ENCODE results near the gene SPACA6. TPM values are rescaled to one million over a fixed set of nuclear protein-coding genes. Genes with fewer than 3 reads are reported as not detected.
"Not testable (repeated sequence)": the region's sequence is repeated elsewhere in the genome, so short reads cannot be mapped to it uniquely, and the experiment has no call there.

SPACA6 gene, protein sequence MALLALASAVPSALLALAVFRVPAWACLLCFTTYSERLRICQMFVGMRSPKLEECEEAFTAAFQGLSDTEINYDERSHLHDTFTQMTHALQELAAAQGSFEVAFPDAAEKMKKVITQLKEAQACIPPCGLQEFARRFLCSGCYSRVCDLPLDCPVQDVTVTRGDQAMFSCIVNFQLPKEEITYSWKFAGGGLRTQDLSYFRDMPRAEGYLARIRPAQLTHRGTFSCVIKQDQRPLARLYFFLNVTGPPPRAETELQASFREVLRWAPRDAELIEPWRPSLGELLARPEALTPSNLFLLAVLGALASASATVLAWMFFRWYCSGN
- total RNA-seq (10 to 100 TPM; 30.3 to 93.2 (median 50.3) TPM), polyA plus RNA-seq (10 to 100 TPM in 1 of 2 donors, 1 to 10 TPM in 1; 6.4 to 27.4 TPM)
- long read RNA-seq, donor 1, partial matches to known transcripts, result 9 of 29 reads
- long read RNA-seq, donor 1, other reads (novel, unspliced or antisense), result 18 of 29 reads
- long read RNA-seq, donor 2, partial matches to known transcripts, result 0 of 1 reads
- long read RNA-seq, donor 2, other reads (novel, unspliced or antisense), result 0 of 1 reads
- long read RNA-seq, donor 3, partial matches to known transcripts, result 8 of 24 reads
- long read RNA-seq, donor 3, other reads (novel, unspliced or antisense), result 13 of 24 reads

DNA sequence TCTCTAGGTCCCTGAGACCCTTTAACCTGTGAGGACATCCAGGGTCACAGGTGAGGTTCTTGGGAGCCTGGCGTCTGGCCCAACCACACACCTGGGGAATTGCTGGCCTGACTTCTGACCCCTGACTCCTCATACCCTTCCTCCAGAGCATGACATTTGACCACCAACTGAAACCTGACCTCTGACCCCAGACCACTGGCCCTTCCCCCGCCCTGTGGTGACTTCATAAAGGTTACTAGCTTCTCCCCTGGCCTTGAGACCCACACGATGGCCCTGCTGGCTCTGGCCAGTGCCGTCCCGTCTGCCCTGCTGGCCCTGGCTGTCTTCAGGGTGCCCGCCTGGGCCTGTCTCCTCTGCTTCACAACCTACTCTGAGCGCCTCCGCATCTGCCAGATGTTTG, at the start of gene SPACA6:
Gene SPACA6, plus strand, starts transcription at position 71 of the 400 bp plus-strand sequence. Its CDS starts 197 bp downstream, at position 268.
- Histone ChIP-seq H3K9me3 (no peaks in the 10 kb centered on the region), H3K4me3 (peak within 1 kb of the TSS; percentile 95), H3K36me3 (no peaks in the 10 kb centered on the region), H3K4me1 (ENCODE audit: insufficient read depth) (peaks cover 4% of the 10 kb centered on the region), H3K27me3 (no peaks in the 10 kb centered on the region), H3K27ac (peak within 1 kb of the TSS; percentile 99)
- intact Hi-C loops (cut with DNase I), result no loop called here
- peak in 2 of 5 donors; percentile 50 to 57 for DNase-seq
- 62 to 72% (median 69%) methylated on average over 8 of the region's 8 CpGs for WGBS, 3 donors
- no peak for TF ChIP-seq POLR2A (IDR thresholded peaks at IDR 0.05)

DNA sequence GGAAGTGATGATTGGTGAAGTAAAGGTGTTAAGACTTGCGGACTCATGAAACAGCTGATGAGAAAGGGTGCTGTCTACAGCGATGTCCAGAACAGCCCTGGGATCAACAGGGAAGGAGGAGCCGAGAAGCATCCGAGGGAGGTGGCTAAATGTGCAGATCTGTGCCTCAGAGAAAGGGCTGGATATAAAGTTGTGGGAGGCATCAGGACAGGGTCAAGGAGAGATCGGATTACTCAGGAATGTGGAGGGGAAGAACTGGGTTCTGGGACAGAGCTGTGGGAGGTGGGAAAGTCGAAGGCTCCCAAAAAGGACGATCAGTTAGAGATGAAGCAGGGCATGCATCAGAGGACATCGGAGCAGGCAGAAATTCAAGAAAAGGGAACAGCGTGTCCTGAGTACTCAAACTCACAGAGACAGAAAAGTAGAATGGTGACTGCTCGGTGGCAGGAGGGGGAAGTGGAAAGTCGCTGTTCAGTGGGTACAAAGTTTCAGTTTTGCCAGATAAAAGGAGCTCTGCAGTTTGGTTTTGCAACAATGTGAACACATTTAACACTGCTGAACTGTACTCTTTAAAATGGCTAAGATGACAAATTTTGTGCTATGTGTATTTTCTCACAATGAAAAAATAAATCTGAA, 48.4 kb upstream of the SPACA6 start:
- intact Hi-C loops (cut with DNase I), result no loop called here
- no peaks in the 10 kb centered on the region for H3K27me3 ChIP-seq
- TF ChIP-seq POLR2A (IDR thresholded peaks at IDR 0.05), result no peak
- TF ChIP-seq, protein P1, sequence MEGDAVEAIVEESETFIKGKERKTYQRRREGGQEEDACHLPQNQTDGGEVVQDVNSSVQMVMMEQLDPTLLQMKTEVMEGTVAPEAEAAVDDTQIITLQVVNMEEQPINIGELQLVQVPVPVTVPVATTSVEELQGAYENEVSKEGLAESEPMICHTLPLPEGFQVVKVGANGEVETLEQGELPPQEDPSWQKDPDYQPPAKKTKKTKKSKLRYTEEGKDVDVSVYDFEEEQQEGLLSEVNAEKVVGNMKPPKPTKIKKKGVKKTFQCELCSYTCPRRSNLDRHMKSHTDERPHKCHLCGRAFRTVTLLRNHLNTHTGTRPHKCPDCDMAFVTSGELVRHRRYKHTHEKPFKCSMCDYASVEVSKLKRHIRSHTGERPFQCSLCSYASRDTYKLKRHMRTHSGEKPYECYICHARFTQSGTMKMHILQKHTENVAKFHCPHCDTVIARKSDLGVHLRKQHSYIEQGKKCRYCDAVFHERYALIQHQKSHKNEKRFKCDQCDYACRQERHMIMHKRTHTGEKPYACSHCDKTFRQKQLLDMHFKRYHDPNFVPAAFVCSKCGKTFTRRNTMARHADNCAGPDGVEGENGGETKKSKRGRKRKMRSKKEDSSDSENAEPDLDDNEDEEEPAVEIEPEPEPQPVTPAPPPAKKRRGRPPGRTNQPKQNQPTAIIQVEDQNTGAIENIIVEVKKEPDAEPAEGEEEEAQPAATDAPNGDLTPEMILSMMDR (IDR thresholded peaks at IDR 0.05), result no peak
- no peak for TF ChIP-seq EP300 (IDR thresholded peaks at IDR 0.05)
- H3K27ac ChIP-seq, result no peak overlapping the region
- 5 to 11% methylated on average over 10 to 11 of the region's 11 CpGs; no CpG with 5 or more reads in 1 of the 3 donors for WGBS, 3 donors
- H3K36me3 ChIP-seq, result no peaks in the 10 kb centered on the region
- no peaks in the 10 kb centered on the region for H3K9me3 ChIP-seq
- no peaks in the 10 kb centered on the region for H3K4me1 ChIP-seq (ENCODE audit: insufficient read depth)
- no peak for DNase-seq
- H3K4me3 ChIP-seq, result no peak overlapping the region

DNA sequence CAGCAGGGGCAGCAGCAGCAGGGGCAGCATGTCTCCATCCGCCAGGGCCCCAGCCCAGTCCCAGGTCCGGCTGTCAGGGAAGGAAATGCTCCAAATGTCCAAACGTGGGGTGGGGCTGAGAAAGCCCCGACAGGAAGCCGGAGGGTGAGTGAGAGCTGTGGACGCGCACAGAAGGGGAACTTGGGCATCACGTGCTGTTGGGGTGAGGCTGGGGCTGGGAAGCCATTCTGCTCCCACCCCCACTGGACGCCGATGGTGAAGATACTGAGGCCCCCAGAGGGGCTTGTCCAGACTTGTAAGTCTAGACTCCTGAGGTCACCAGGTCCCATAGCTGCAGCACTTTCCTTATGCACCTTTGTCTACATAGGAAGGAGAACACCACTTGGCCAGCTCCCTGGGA, 46.4 kb upstream of the SPACA6 start, which contains the start of gene SIGLEC14:
Gene SIGLEC14, minus strand, starts transcription at position 96 of the 400 bp plus-strand sequence. Its CDS starts 66 bp downstream, at position 30.
- DNase-seq; intact Hi-C loops (cut with DNase I); H3K4me3 ChIP-seq; H3K36me3 ChIP-seq; H3K4me1 ChIP-seq (ENCODE audit: insufficient read depth); H3K27me3 ChIP-seq; H3K27ac ChIP-seq; H3K9me3 ChIP-seq: not testable (repeated sequence)
- WGBS, 3 donors, result 21 to 41% (median 30%) methylated on average over 3 to 8 of the region's 10 CpGs

DNA sequence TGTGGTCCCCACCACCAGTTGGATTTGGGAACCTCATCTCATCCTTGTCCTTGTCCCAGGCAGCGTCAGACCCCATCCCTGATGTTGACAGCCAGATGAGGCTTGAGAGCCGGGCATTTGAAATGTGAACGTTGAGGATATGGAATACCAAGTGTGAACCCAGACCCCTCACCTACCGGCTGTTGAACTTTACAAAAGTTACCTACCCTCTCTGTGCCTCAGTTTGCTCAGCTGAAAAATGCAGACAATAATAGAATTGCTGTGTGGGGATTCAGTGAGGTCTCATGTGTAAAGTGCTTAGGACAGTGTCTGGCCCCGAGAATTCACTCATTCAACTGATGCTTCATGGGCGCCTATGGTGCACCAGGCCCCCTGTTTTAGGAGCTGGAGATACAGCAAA, 45.8 kb upstream of the SPACA6 start:
- TF ChIP-seq POLR2A (IDR thresholded peaks at IDR 0.05) (no peak), EP300 (IDR thresholded peaks at IDR 0.05) (no peak)
- TF ChIP-seq, protein P1 (IDR thresholded peaks at IDR 0.05), result no peak
- intact Hi-C loops (cut with DNase I), result no loop called here
- Histone ChIP-seq H3K27ac (no peak overlapping the region), H3K4me3 (no peak overlapping the region), H3K36me3 (no peaks in the 10 kb centered on the region), H3K27me3 (no peaks in the 10 kb centered on the region), H3K9me3 (no peaks in the 10 kb centered on the region), H3K4me1 (ENCODE audit: insufficient read depth) (no peaks in the 10 kb centered on the region)
- no peak for DNase-seq
- 87 to 95% (median 87%) methylated on average over 6 of the region's 6 CpGs for WGBS, 3 donors

DNA sequence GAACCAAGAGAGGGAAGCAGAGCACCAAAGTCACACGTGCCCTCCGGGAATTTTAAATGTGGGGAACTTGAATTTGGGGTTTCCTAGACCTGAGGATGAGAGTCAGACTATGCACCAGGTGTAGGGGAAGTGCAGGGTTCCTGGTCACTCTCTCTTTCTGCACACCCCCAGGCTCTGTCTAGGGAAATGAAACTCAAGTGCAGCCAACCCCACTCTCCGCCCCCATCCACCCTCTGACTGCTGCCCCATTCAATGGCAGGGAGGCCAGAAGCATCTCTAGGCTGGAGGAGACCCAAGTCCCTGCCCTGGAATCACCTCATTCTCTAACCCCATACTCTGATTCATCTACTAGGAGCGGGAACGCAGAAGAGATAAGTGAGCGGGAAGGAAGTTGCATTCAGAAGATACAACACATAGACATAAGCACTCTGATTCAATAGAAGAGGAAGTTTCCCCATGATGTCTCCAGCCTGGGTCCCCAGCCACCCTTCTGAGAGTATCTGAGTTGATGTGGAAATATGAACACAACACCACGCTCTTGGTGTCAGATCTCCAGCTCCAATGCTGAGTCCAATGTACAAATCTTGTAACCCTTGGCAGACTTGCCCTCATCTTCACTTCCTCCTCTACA, 41.8 kb upstream of the SPACA6 start:
- WGBS, 3 donors, result 70 to 85% (median 79%) methylated on average over 7 of the region's 7 CpGs
- Histone ChIP-seq H3K4me1 (ENCODE audit: insufficient read depth) (no peaks in the 10 kb centered on the region), H3K4me3 (no peak overlapping the region), H3K27me3 (no peaks in the 10 kb centered on the region), H3K9me3 (no peaks in the 10 kb centered on the region), H3K36me3 (no peaks in the 10 kb centered on the region), H3K27ac (no peak overlapping the region)
- intact Hi-C loops (cut with DNase I), result loop anchor here in 2 of 4 donors (10.0 kb wide), 2 partner anchors 177 to 187 kb away; partner anchors contain the start of gene CEACAM18 (in 1 of the 2)
- no peak for DNase-seq
- TF ChIP-seq, protein P1 (IDR thresholded peaks at IDR 0.05), result no peak
- TF ChIP-seq POLR2A (IDR thresholded peaks at IDR 0.05) (no peak), EP300 (IDR thresholded peaks at IDR 0.05) (no peak)

Measured in ovary (tissue), 10 donors.